Neural cell (in vitro differentiated cells): Measurements from ENCODE around the gene PDE1A. TPM values are rescaled to one million over a fixed set of nuclear protein-coding genes. Genes with fewer than 3 reads are reported as not detected.

Experiments
- H2AFZ ChIP-seq: fragments of 200-600, 300-800 bp; sonication (generic), shearing (Covaris generic); 2 replicates; pipeline ENCODE4 v1.6.0; 2014; ENCODE audit warnings: low read depth, mild to moderate bottlenecking, antibody characterized with exemption, low read length, moderate library complexity
- H3F3A ChIP-seq: fragments of 200-600 bp; shearing (Covaris generic); 2 replicates; pipeline ENCODE4 v1.6.1; 2016; ENCODE audit warnings: mild to moderate bottlenecking, moderate library complexity, mixed read lengths, antibody characterized with exemption, low read length; ENCODE audit not compliant: insufficient read depth, poor library complexity, severe bottlenecking
- H3K27ac ChIP-seq: fragments of 200-600, 300-800 bp; sonication (generic), shearing (Covaris generic); 2 replicates; pipeline ENCODE4 v1.5.1; 2014; ENCODE audit warnings: mild to moderate bottlenecking, low read length, moderate library complexity
- H3K27me3 ChIP-seq: fragments of 300-800, 200-600 bp; sonication (generic), shearing (Covaris generic); 2 replicates; pipeline ENCODE4 v1.6.0; 2014; ENCODE audit warnings: mild to moderate bottlenecking, low read depth, low read length, moderate library complexity; ENCODE audit not compliant: insufficient read depth
- H3K36me3 ChIP-seq: fragments of 300-800, 200-600 bp; sonication (generic), shearing (Covaris generic); 2 replicates; pipeline ENCODE4 v1.5.1; 2014; ENCODE audit warnings: mild to moderate bottlenecking, antibody characterized with exemption, low read length, moderate library complexity; ENCODE audit not compliant: insufficient read depth
- H3K4me2 ChIP-seq: fragments of 300-800, 200-600 bp; sonication (generic), shearing (Covaris generic); 2 replicates; pipeline ENCODE4 v1.6.0; 2014; ENCODE audit warnings: mild to moderate bottlenecking, low read length
- H3K4me3 ChIP-seq: fragments of 300-800, 200-600 bp; sonication (generic), shearing (Covaris generic); 2 replicates; pipeline ENCODE4 v1.5.1; 2014; ENCODE audit warnings: mild to moderate bottlenecking, low read length, moderate library complexity
- H3K79me2 ChIP-seq: fragments of 200-600 bp; shearing (Covaris generic); replicated peaks from 2 replicates; pipeline ENCODE4 v1.6.0; 2014; ENCODE audit warnings: mild to moderate bottlenecking, low read length, moderate library complexity; ENCODE audit not compliant: insufficient read depth
- H3K9ac ChIP-seq: fragments of 300-800, 200-600 bp; sonication (generic), shearing (Covaris generic); 2 replicates; pipeline ENCODE4 v1.6.1; 2016; ENCODE audit warnings: mild to moderate bottlenecking, low read length, mixed read lengths
- H3K9me2 ChIP-seq: fragments of 200-600 bp; shearing (Covaris generic); 2 replicates; pipeline ENCODE4 v1.6.1; 2016; ENCODE audit warnings: mild to moderate bottlenecking, low read length, mixed read lengths; ENCODE audit not compliant: insufficient read depth
- H3K9me3 ChIP-seq: fragments of 200-600, 300-800 bp; sonication (generic), shearing (Covaris generic); 2 replicates; pipeline ENCODE4 v1.6.1; 2016; ENCODE audit warnings: mild to moderate bottlenecking, mixed run types, low read length, moderate library complexity, mixed read lengths
- H4K20me1 ChIP-seq: fragments of 200-600 bp; shearing (Covaris generic); 2 replicates; pipeline ENCODE4 v1.6.1; 2016; ENCODE audit warnings: mild to moderate bottlenecking, mixed run types; ENCODE audit not compliant: insufficient read depth
- CTCF ChIP-seq: fragments of 450-650 bp; IDR thresholded peaks from 2 replicates; pipeline ENCODE4 v1.5.1; 2014; ENCODE audit warnings: antibody characterized with exemption, mild to moderate bottlenecking, moderate library complexity; ENCODE audit not compliant: poor library complexity, severe bottlenecking
- EP300 ChIP-seq: fragments of 450-650 bp; conservative IDR thresholded peaks from 2 replicates; pipeline ENCODE4 v1.6.1; 2014; ENCODE audit warnings: antibody characterized with exemption, mild to moderate bottlenecking, moderate library complexity; ENCODE audit not compliant: poor library complexity, severe bottlenecking
- EZH2 ChIP-seq: fragments of 200-600, 300-800 bp; shearing (Covaris generic), sonication (generic); IDR thresholded peaks from 2 replicates; pipeline ENCODE4 v1.6.1; 2014; ENCODE audit warnings: antibody characterized with exemption, low read length, borderline replicate concordance, mild to moderate bottlenecking; ENCODE audit not compliant: insufficient read depth, poor library complexity, severe bottlenecking
- MXI1 ChIP-seq: fragments of 450-650 bp; conservative IDR thresholded peaks from 2 replicates; pipeline ENCODE4 v1.6.1; 2014; ENCODE audit warnings: antibody characterized with exemption, mild to moderate bottlenecking; ENCODE audit not compliant: poor library complexity, severe bottlenecking
- POLR2AphosphoS5 ChIP-seq: IDR thresholded peaks from 2 replicates; pipeline ENCODE4 v1.6.1; 2012
- REST ChIP-seq: IDR thresholded peaks from 2 replicates; pipeline ENCODE4 v1.6.1; 2012; ENCODE audit warnings: borderline replicate concordance
- SMC3 ChIP-seq: fragments of 450-650 bp; conservative IDR thresholded peaks from 2 replicates; pipeline ENCODE4 v1.6.1; 2014; ENCODE audit warnings: antibody characterized with exemption, mild to moderate bottlenecking, moderate library complexity; ENCODE audit not compliant: poor library complexity
- TAF1 ChIP-seq: IDR thresholded peaks from 2 replicates; pipeline ENCODE4 v1.6.1; 2012; ENCODE audit warnings: low read depth
- polyA plus RNA-seq: library from polyadenylated mRNA; depleted of rRNA; stranded (reverse); fragments of >200 nt; gene quantifications from 2 replicates; pipeline ENCODE4 v1.2.3, GENCODE V29; 2014

PDE1A gene
- polyA plus RNA-seq, 1 donor from 2014 or later = 1.6 TPM

GRCh38 chr2:182116774-182117173 is 310.1 kb downstream of the PDE1A start:
- no peak for TF ChIP-seq TAF1
- no peak for TF ChIP-seq POLR2AphosphoS5
- TF ChIP-seq SMC3 = no peak
- TF ChIP-seq EZH2 = no peak
- no peak for TF ChIP-seq CTCF
- no peak for TF ChIP-seq EP300
- TF ChIP-seq REST = no peak
- TF ChIP-seq MXI1 = no peak
- Histone ChIP-seq H3K27ac (no peak overlapping the region), H3K4me3 (no peak overlapping the region)

GRCh38 chr2:182115258-182115657 is 311.6 kb downstream of the PDE1A start:
- Histone ChIP-seq H3K9me3 (no peaks in the 10 kb centered on the region), H3K4me3 (no peak overlapping the region), H3K4me2 (no peak overlapping the region), H3K27me3 (no peaks in the 10 kb centered on the region), H3K9ac (no peak overlapping the region), H3K36me3 (no peaks in the 10 kb centered on the region), H3F3A (no peaks in the 10 kb centered on the region), H2AFZ (no peak overlapping the region), H3K9me2 (no peaks in the 10 kb centered on the region), H3K27ac (no peak overlapping the region), H4K20me1 (no peaks in the 10 kb centered on the region), H3K79me2 (no peaks in the 10 kb centered on the region)
- TF ChIP-seq TAF1 (no peak), EP300 (no peak), MXI1 (no peak), SMC3 (no peak), POLR2AphosphoS5 (no peak), REST (no peak)

More at GRCh38 chr2:182116774-182117173, 310.1 kb downstream of the PDE1A start:
- no peaks in the 10 kb centered on the region for H3K9me2 ChIP-seq
- H2AFZ ChIP-seq = no peak overlapping the region
- no peaks in the 10 kb centered on the region for H3K79me2 ChIP-seq
- H3K4me2 ChIP-seq = no peak overlapping the region
- no peak overlapping the region for H3K9ac ChIP-seq
- H3K36me3 ChIP-seq = no peaks in the 10 kb centered on the region
- H3K27me3 ChIP-seq = no peaks in the 10 kb centered on the region
- H3F3A ChIP-seq = no peaks in the 10 kb centered on the region
- H4K20me1 ChIP-seq = no peaks in the 10 kb centered on the region
- H3K9me3 ChIP-seq = no peaks in the 10 kb centered on the region
